HG02852 (cell line): ENCODE data around the gene USF2.

Source experiments
- ATAC-seq: cut with Tn5 transposase; IDR thresholded peaks from one replicate; pipeline ENCODE4 v1.9.1; 2021; ENCODE audit warnings: mild to moderate bottlenecking, moderate library complexity; ENCODE audit not compliant: unreplicated experiment

The USF2 gene

GRCh38 chr19:35296644-35297514, 28.1 kb downstream of the USF2 start:
- ATAC-seq, result no peak

- ATAC-seq, result no peak
Measured at GRCh38 chr19:35297515-35297848, 28.7 kb downstream of the USF2 start.

GRCh38 chr19:35297922-35298321, 29.2 kb downstream of the USF2 start:
- ATAC-seq, result no peak

- ATAC-seq, result no peak
Measured at GRCh38 chr19:35298561-35298972, 29.8 kb downstream of the USF2 start.

- ATAC-seq, result no peak
Measured at GRCh38 chr19:35299523-35300338, 31.0 kb downstream of the USF2 start.

- no peak for ATAC-seq
Measured at GRCh38 chr19:35300339-35300649, 31.5 kb downstream of the USF2 start.

GRCh38 chr19:35301961-35302360, 33.2 kb downstream of the USF2 start:
- ATAC-seq, result no peak

- ATAC-seq, result no peak
Measured at GRCh38 chr19:35302446-35302845, 33.7 kb downstream of the USF2 start.

GRCh38 chr19:35303357-35303915, 34.7 kb downstream of the USF2 start:
- no peak for ATAC-seq

GRCh38 chr19:35304036-35304435, 35.3 kb downstream of the USF2 start:
- ATAC-seq, result no peak

GRCh38 chr19:35305181-35305580, 36.4 kb downstream of the USF2 start:
- ATAC-seq, result no peak

- no peak for ATAC-seq
Measured at GRCh38 chr19:35306473-35307246, 37.9 kb downstream of the USF2 start.

- ATAC-seq, result no peak
Measured at GRCh38 chr19:35307931-35308330, 39.2 kb downstream of the USF2 start.

- ATAC-seq, result no peak
Measured at GRCh38 chr19:35308910-35309309, 40.1 kb downstream of the USF2 start.

GRCh38 chr19:35309481-35310279, 40.9 kb downstream of the USF2 start:
- no peak for ATAC-seq

- no peak for ATAC-seq
Measured at GRCh38 chr19:35310331-35310730, 41.6 kb downstream of the USF2 start.

GRCh38 chr19:35310811-35311465, 42.2 kb downstream of the USF2 start:
- no peak for ATAC-seq

GRCh38 chr19:35311901-35312665, 43.3 kb downstream of the USF2 start:
- no peak for ATAC-seq

- no peak for ATAC-seq
Measured at GRCh38 chr19:35313587-35313986, 44.8 kb downstream of the USF2 start.
